GM23248 (cell line): ENCODE data around the gene DBH. TPM values are rescaled to one million over a fixed set of nuclear protein-coding genes. Genes with fewer than 3 reads are reported as not detected.

Source experiments
- DNase-seq: peaks from one replicate; pipeline ENCODE4 v3.0.0-alpha.2; 2015
- H2AFZ ChIP-seq: fragments of 200-600 bp; sonication (generic); 2 replicates; pipeline ENCODE4 v1.6.1; 2016; ENCODE audit warnings: antibody characterized with exemption
- H3F3A ChIP-seq: fragments of 200-600 bp; sonication (generic); 2 replicates; pipeline ENCODE4 v1.6.1; 2016; ENCODE audit warnings: mild to moderate bottlenecking, antibody characterized with exemption, mixed run types; ENCODE audit not compliant: insufficient read depth
- H3K27ac ChIP-seq: fragments of 200-600 bp; sonication (generic); 2 replicates; pipeline ENCODE4 v1.5.1; 2016; ENCODE audit warnings: mild to moderate bottlenecking
- H3K27me3 ChIP-seq: fragments of 200-600 bp; sonication (generic); replicated peaks from 2 replicates; pipeline ENCODE4 v1.6.1; 2016; ENCODE audit warnings: mild to moderate bottlenecking; ENCODE audit not compliant: insufficient read depth
- H3K36me3 ChIP-seq: fragments of 200-600 bp; sonication (generic); 2 replicates; pipeline ENCODE4 v1.6.1; 2016; ENCODE audit warnings: low read depth, mild to moderate bottlenecking
- H3K4me1 ChIP-seq: fragments of 200-600 bp; sonication (generic); 2 replicates; pipeline ENCODE4 v1.6.1; 2016; ENCODE audit warnings: mild to moderate bottlenecking; ENCODE audit not compliant: insufficient read depth
- H3K4me2 ChIP-seq: fragments of 200-600 bp; sonication (generic); one replicate; pipeline ENCODE4 v1.6.1; 2016; ENCODE audit warnings: mild to moderate bottlenecking; ENCODE audit not compliant: unreplicated experiment
- H3K4me3 ChIP-seq: fragments of 200-600 bp; sonication (generic); 2 replicates; pipeline ENCODE4 v1.5.1; 2016; ENCODE audit warnings: mild to moderate bottlenecking
- H3K79me2 ChIP-seq: fragments of 200-600 bp; sonication (generic); 2 replicates; pipeline ENCODE4 v1.6.1; 2016; ENCODE audit warnings: mild to moderate bottlenecking; ENCODE audit not compliant: insufficient read depth
- H3K9ac ChIP-seq: fragments of 200-600 bp; sonication (generic); 2 replicates; pipeline ENCODE4 v1.6.1; 2016; ENCODE audit warnings: mild to moderate bottlenecking
- H3K9me2 ChIP-seq: fragments of 200-600 bp; sonication (generic); 2 replicates; pipeline ENCODE4 v1.6.1; 2016; ENCODE audit warnings: mixed run types, mild to moderate bottlenecking, moderate library complexity; ENCODE audit not compliant: insufficient read depth
- H3K9me3 ChIP-seq: fragments of 200-600 bp; sonication (generic); one replicate; pipeline ENCODE4 v1.6.1; 2017; ENCODE audit warnings: low read depth
- H4K20me1 ChIP-seq: fragments of 200-600 bp; sonication (generic); 2 replicates; pipeline ENCODE4 v1.6.0; 2016; ENCODE audit not compliant: insufficient read depth
- EZH2 ChIP-seq: fragments of 200-600 bp; sonication (generic); IDR thresholded peaks from 2 replicates; pipeline ENCODE4 v1.6.1; 2018; ENCODE audit warnings: antibody characterized with exemption, mild to moderate bottlenecking; ENCODE audit not compliant: insufficient read depth, poor library complexity, severe bottlenecking
- EZH2phosphoT487 ChIP-seq: fragments of 200-600 bp; sonication (generic); IDR thresholded peaks from 2 replicates; pipeline ENCODE4 v1.6.1; 2018; ENCODE audit warnings: antibody characterized with exemption, moderate library complexity, mild to moderate bottlenecking, low read depth; ENCODE audit not compliant: insufficient read depth
- WGBS, 2 experiments: methylation state at CpG; one replicate each; pipeline ENCODE4 v1.1.6; 2015 to 2017; ENCODE audit warnings: low lambda C conversion rate in 2 of 2, low coverage in 1 of 2; ENCODE audit errors: missing lambda C conversion rate in 2 of 2; 5-methylcytosine and 5-hydroxymethylcytosine counted together
- in situ Hi-C: fragments of 300-500 bp; cut with MboI; formaldehyde crosslinking; loops from 2 replicates; pipeline ENCODE4 v1.15.0; 2020
- polyA plus RNA-seq: library from polyadenylated mRNA; unstranded; fragments of >200 nt; fragmentation: Nextera tagmentation; extraction: Ambion mirVana; gene quantifications from 2 replicates; pipeline ENCODE4 v1.2.1, GENCODE V29; 2016
- total RNA-seq: library from RNA; depleted of rRNA; stranded (reverse); fragments of >200 nt; shearing (Covaris generic); gene quantifications from 2 replicates; pipeline ENCODE4 v1.2.3, GENCODE V29; 2014; rRNA removed

DBH gene
- not detected in 2 replicates for total RNA-seq
- polyA plus RNA-seq = not detected in 2 replicates

- Histone ChIP-seq H3F3A (no peaks in the 10 kb centered on the region), H3K27me3 (peaks cover 38% of the 10 kb centered on the region), H3K36me3 (no peaks in the 10 kb centered on the region), H4K20me1 (no peaks in the 10 kb centered on the region), H3K9ac (no peak within 1 kb of the TSS), H3K4me1 (no peaks in the 10 kb centered on the region), H3K79me2 (no peaks in the 10 kb centered on the region), H3K4me3 (no peak within 1 kb of the TSS), H3K4me2 (no peak within 1 kb of the TSS), H3K27ac (no peak within 1 kb of the TSS), H2AFZ (no peak within 1 kb of the TSS), H3K9me2 (no peaks in the 10 kb centered on the region), H3K9me3 (no peaks in the 10 kb centered on the region)
- no peak for TF ChIP-seq EZH2phosphoT487
- no peak for TF ChIP-seq EZH2
- WGBS, 2 experiments = 56 to 61% methylated on average over 24 of the region's 24 CpGs
- in situ Hi-C loops = no loop called here
- no peak for DNase-seq
Observed at GRCh38 chr9:133635533-133636531, at the start of gene DBH. DBH (plus strand) TSS chr9:133636363; CDS start chr9:133636372, 9 bp downstream.

GRCh38 chr9:133587051-133587450 lies 49.1 kb upstream of the DBH start:
- Histone ChIP-seq H3K36me3 (no peaks in the 10 kb centered on the region), H3K27ac (no peak overlapping the region), H3K4me2 (no peak overlapping the region), H3K4me3 (no peak overlapping the region), H4K20me1 (no peaks in the 10 kb centered on the region), H3K79me2 (no peaks in the 10 kb centered on the region), H2AFZ (no peak overlapping the region), H3K9ac (no peak overlapping the region), H3K27me3 (peaks cover 49% of the 10 kb centered on the region), H3F3A (no peaks in the 10 kb centered on the region), H3K9me3 (no peaks in the 10 kb centered on the region), H3K9me2 (no peaks in the 10 kb centered on the region), H3K4me1 (no peaks in the 10 kb centered on the region)
- DNase-seq = no peak
- in situ Hi-C loops = no loop called here
- 59 to 61% methylated on average over 8 of the region's 8 CpGs for WGBS, 2 experiments
- TF ChIP-seq EZH2 = no peak
- no peak for TF ChIP-seq EZH2phosphoT487

- TF ChIP-seq EZH2 = no peak
- TF ChIP-seq EZH2phosphoT487 = no peak
- no peak overlapping the region for H3K9ac ChIP-seq
- H3K79me2 ChIP-seq = no peaks in the 10 kb centered on the region
- no peaks in the 10 kb centered on the region for H3F3A ChIP-seq
- no peak overlapping the region for H3K4me2 ChIP-seq
- in situ Hi-C loops = no loop called here
- H3K36me3 ChIP-seq = no peaks in the 10 kb centered on the region
- H3K9me2 ChIP-seq = no peaks in the 10 kb centered on the region
- no peak overlapping the region for H3K4me3 ChIP-seq
- no peaks in the 10 kb centered on the region for H3K4me1 ChIP-seq
- H2AFZ ChIP-seq = no peak overlapping the region
- 71 to 75% methylated on average over 6 of the region's 6 CpGs for WGBS, 2 experiments
- H3K9me3 ChIP-seq = no peaks in the 10 kb centered on the region
- no peak overlapping the region for H3K27ac ChIP-seq
- no peak for DNase-seq
- peaks cover 45% of the 10 kb centered on the region for H3K27me3 ChIP-seq
- no peaks in the 10 kb centered on the region for H4K20me1 ChIP-seq
Observed at GRCh38 chr9:133587466-133587865, 48.7 kb upstream of the DBH start.

- DNase-seq = no peak
- no peak overlapping the region for H3K4me3 ChIP-seq
- H2AFZ ChIP-seq = no peak overlapping the region
- H3K27ac ChIP-seq = no peak overlapping the region
- peaks cover 23% of the 10 kb centered on the region for H3K27me3 ChIP-seq
- H3K4me1 ChIP-seq = no peaks in the 10 kb centered on the region
- in situ Hi-C loops = no loop called here
- no peaks in the 10 kb centered on the region for H3K9me3 ChIP-seq
- TF ChIP-seq EZH2phosphoT487 (no peak), EZH2 (no peak)
- no peaks in the 10 kb centered on the region for H3K36me3 ChIP-seq
- H3K9me2 ChIP-seq = no peaks in the 10 kb centered on the region
- H3K9ac ChIP-seq = no peak overlapping the region
- no peak overlapping the region for H3K4me2 ChIP-seq
- no peaks in the 10 kb centered on the region for H3K79me2 ChIP-seq
- WGBS, 2 experiments = 63 to 64% methylated on average over 15 to 19 of the region's 19 CpGs
- no peaks in the 10 kb centered on the region for H4K20me1 ChIP-seq
- no peaks in the 10 kb centered on the region for H3F3A ChIP-seq
Observed at GRCh38 chr9:133589454-133590227, 46.5 kb upstream of the DBH start.
